H1 (cell line): ENCODE measurements around the gene ERCC6. TPM values are rescaled to one million over a fixed set of nuclear protein-coding genes. Genes with fewer than 3 reads are reported as not detected.

Experiments
- CTCF ChIA-PET: fragments of 300-600 bp; sonication (Branson Sonifier 250); formaldehyde crosslinking; loops from one replicate; lab custom pipeline; 2021; ENCODE audit not compliant: partially characterized antibody; lab: Charles Lee
- POLR2A ChIA-PET: fragments of 300-600 bp; sonication (Branson Sonifier 250); formaldehyde crosslinking; loops from one replicate; lab custom pipeline; 2021; ENCODE audit warnings: inconsistent platforms; ENCODE audit not compliant: partially characterized antibody; lab: Charles Lee
- DNase-seq, 2 experiments: peaks; one replicate each; pipeline versions ENCODE4 v3.0.0 to v3.0.0-alpha.2; 2010 to 2022; ENCODE audit warnings: low spot score in 2 of 2, low read depth in 1 of 2, mixed read lengths in 1 of 2
- FAIRE-seq: peaks from 2 replicates; lab custom pipeline; 2011; peaks lifted over from hg19 to GRCh38; lab: Jason Lieb, UNC
- H2AFZ ChIP-seq: 2 replicates; pipeline ENCODE4 v1.8.1; 2012; ENCODE audit warnings: low read length, inconsistent platforms
- H2AK5ac ChIP-seq: 2 replicates; pipeline ENCODE4 v1.6.1; 2013; ENCODE audit warnings: low read depth, low read length
- H2BK120ac ChIP-seq: replicated peaks from 2 replicates; pipeline ENCODE3; 2013; ENCODE audit warnings: low read depth, low read length, inconsistent platforms
- H2BK12ac ChIP-seq: 2 replicates; pipeline ENCODE4 v1.6.1; 2013; ENCODE audit warnings: low read depth, low read length
- H2BK15ac ChIP-seq: 2 replicates; pipeline ENCODE4 v1.6.1; 2013; ENCODE audit warnings: low read length
- H2BK20ac ChIP-seq: 2 replicates; pipeline ENCODE4 v1.6.1; 2013; ENCODE audit warnings: low read length
- H2BK5ac ChIP-seq: 2 replicates; pipeline ENCODE4 v1.6.1; 2013; ENCODE audit warnings: low read depth, low read length
- H3K14ac ChIP-seq: 2 replicates; pipeline ENCODE4 v1.6.1; 2013; ENCODE audit warnings: inconsistent platforms; ENCODE audit not compliant: insufficient read length
- H3K18ac ChIP-seq: 2 replicates; pipeline ENCODE4 v1.6.1; 2013; ENCODE audit warnings: low read length; ENCODE audit errors: extremely low read depth
- H3K23ac ChIP-seq: 2 replicates; pipeline ENCODE4 v1.6.1; 2013; ENCODE audit warnings: inconsistent platforms; ENCODE audit not compliant: insufficient read length
- H3K23me2 ChIP-seq: 2 replicates; pipeline ENCODE4 v1.6.1; 2013; ENCODE audit warnings: low read depth, low read length
- H3K27ac ChIP-seq: 2 replicates; pipeline ENCODE4 v1.6.1; 2011; ENCODE audit warnings: low read depth, low read length, inconsistent platforms
- H3K27me3 ChIP-seq, 4 experiments: replicated peaks in 1 of 4; 1 replicate in 1 of 4; 2 replicates in 3 of 4; pipeline versions ENCODE4 v1.6.1 to v1.8.1; 2011 to 2013; ENCODE audit warnings: low read length in 3 of 4, mild to moderate bottlenecking in 3 of 4, inconsistent platforms in 2 of 4, mixed read lengths in 2 of 4, moderate library complexity in 1 of 4; ENCODE audit not compliant: control insufficient read depth in 3 of 4, insufficient read depth in 3 of 4; ENCODE audit errors: extremely low read depth in 1 of 4
- H3K36me3 ChIP-seq, 4 experiments: 2 replicates each; pipeline versions ENCODE4 v1.6.1 to v1.8.1; 2011 to 2013; ENCODE audit warnings: mild to moderate bottlenecking in 4 of 4, low read length in 3 of 4, moderate library complexity in 2 of 4, control low read depth in 1 of 4, inconsistent platforms in 1 of 4; ENCODE audit not compliant: insufficient read depth in 4 of 4, control insufficient read depth in 2 of 4
- H3K4ac ChIP-seq: replicated peaks from 2 replicates; pipeline ENCODE3; 2013; ENCODE audit warnings: low read length, low read depth, mixed read lengths, inconsistent platforms; ENCODE audit not compliant: insufficient read length
- H3K4me1 ChIP-seq, 4 experiments: replicated peaks in 1 of 4; 1 replicate in 1 of 4; 2 replicates in 3 of 4; pipeline versions ENCODE4 v1.6.1 to v1.8.1; 2011 to 2013; ENCODE audit warnings: low read length in 3 of 4, inconsistent platforms in 2 of 4, mixed read lengths in 1 of 4; ENCODE audit not compliant: insufficient read depth in 4 of 4, control insufficient read depth in 3 of 4
- H3K4me2 ChIP-seq, 2 experiments: 2 replicates each; pipeline versions ENCODE4 v1.6.1 to v1.8.1; 2011 to 2013; ENCODE audit warnings: low read depth in 2 of 2, low read length in 2 of 2, control low read depth in 1 of 2, inconsistent platforms in 1 of 2, mild to moderate bottlenecking in 1 of 2; ENCODE audit not compliant: insufficient read depth in 1 of 2
- H3K4me3 ChIP-seq, 4 experiments: fragments of 200-600, 300-600 bp in 1 of 4; sonication (generic), shearing (Covaris generic), sonication (Bioruptor Twin) in 1 of 4; 2 replicates each; pipeline versions ENCODE4 v1.5.1 to v1.8.1; 2011 to 2016; ENCODE audit warnings: low read length in 4 of 4, low read depth in 3 of 4, control low read depth in 2 of 4, inconsistent platforms in 2 of 4, mild to moderate bottlenecking in 2 of 4, mixed read lengths in 1 of 4, moderate library complexity in 1 of 4; ENCODE audit not compliant: insufficient read depth in 2 of 4; ENCODE audit errors: extremely low read depth in 1 of 4
- H3K56ac ChIP-seq: replicated peaks from 2 replicates; pipeline ENCODE3; 2013; ENCODE audit warnings: low read depth, mild to moderate bottlenecking, mixed read lengths, low read length, inconsistent platforms; ENCODE audit not compliant: insufficient read length
- H3K79me1 ChIP-seq: 2 replicates; pipeline ENCODE4 v1.6.1; 2013; ENCODE audit warnings: low read depth, low read length, control low read depth
- H3K79me2 ChIP-seq, 2 experiments: 2 replicates each; pipeline versions ENCODE4 v1.6.1 to v1.8.1; 2012 to 2013; ENCODE audit warnings: low read length in 2 of 2, mild to moderate bottlenecking in 2 of 2, inconsistent platforms in 1 of 2; ENCODE audit not compliant: insufficient read depth in 2 of 2, control insufficient read depth in 1 of 2
- H3K9ac ChIP-seq, 4 experiments: replicated peaks in 1 of 4; 1 replicate in 1 of 4; 2 replicates in 3 of 4; pipeline versions ENCODE4 v1.6.1 to v1.8.1; 2011 to 2013; ENCODE audit warnings: low read depth in 3 of 4, low read length in 3 of 4, control low read depth in 2 of 4, mild to moderate bottlenecking in 2 of 4, moderate library complexity in 2 of 4, inconsistent platforms in 1 of 4; ENCODE audit errors: extremely low read depth in 1 of 4
- H3K9me3 ChIP-seq, 2 experiments: 2 replicates each; pipeline versions ENCODE4 v1.6.1 to v1.8.1; 2012 to 2013; ENCODE audit warnings: mild to moderate bottlenecking in 2 of 2, moderate library complexity in 2 of 2, control low read depth in 1 of 2, inconsistent platforms in 1 of 2, low read depth in 1 of 2, low read length in 1 of 2, mixed read lengths in 1 of 2; ENCODE audit not compliant: insufficient read depth in 2 of 2
- H4K20me1 ChIP-seq, 2 experiments: replicated peaks in 1 of 2; 2 replicates each; pipeline versions ENCODE3 to v1.8.1; 2011 to 2013; ENCODE audit warnings: inconsistent platforms in 2 of 2, low read length in 2 of 2, mild to moderate bottlenecking in 1 of 2; ENCODE audit not compliant: insufficient read depth in 2 of 2, control insufficient read depth in 1 of 2
- H4K5ac ChIP-seq: 2 replicates; pipeline ENCODE4 v1.6.1; 2013; ENCODE audit warnings: low read length, low read depth, mixed read lengths, inconsistent platforms; ENCODE audit not compliant: insufficient read length
- H4K8ac ChIP-seq: 2 replicates; pipeline ENCODE4 v1.8.0; 2013; ENCODE audit warnings: mild to moderate bottlenecking, moderate library complexity, low read length, inconsistent platforms; ENCODE audit not compliant: insufficient read depth; ENCODE audit errors: extremely low read depth
- H4K91ac ChIP-seq: replicated peaks from 2 replicates; pipeline ENCODE3; 2013; ENCODE audit warnings: low read length, mixed read lengths, inconsistent platforms; ENCODE audit not compliant: insufficient read length
- CBX5 ChIP-seq: fragments of 300-800, 300-1000 bp; sonication (generic); IDR thresholded peaks from 2 replicates; pipeline ENCODE4 v1.7.1; 2016; ENCODE audit warnings: antibody characterized with exemption, low read length, low read depth
- E2F6 ChIP-seq: IDR thresholded peaks from 2 replicates; pipeline ENCODE4 v1.6.1; 2012; ENCODE audit warnings: inconsistent platforms
- EZH2 ChIP-seq: fragments of 200-600 bp; sonication (generic); IDR thresholded peaks from 2 replicates; pipeline ENCODE4 v1.7.1; 2012; ENCODE audit warnings: low read depth, mild to moderate bottlenecking, moderate library complexity, low read length, inconsistent platforms; ENCODE audit not compliant: severe bottlenecking
- JUND ChIP-seq: IDR thresholded peaks from 2 replicates; pipeline ENCODE4 v1.6.1; 2011; ENCODE audit warnings: mild to moderate bottlenecking, improper control_type of control experiment, low read length
- RNF2 ChIP-seq: fragments of 200-900, 300-1000 bp; sonication (generic); IDR thresholded peaks from 2 replicates; pipeline ENCODE4 v1.7.1; 2016; ENCODE audit warnings: borderline replicate concordance, low read depth, mild to moderate bottlenecking, antibody characterized with exemption, low read length; ENCODE audit not compliant: poor library complexity, severe bottlenecking; ENCODE audit errors: missing control alignments
- SUZ12 ChIP-seq: fragments of 200-600 bp; sonication (generic); IDR thresholded peaks from 2 replicates; pipeline ENCODE4 v1.6.1; 2012; ENCODE audit warnings: mild to moderate bottlenecking, inconsistent platforms, low read length, moderate library complexity, mixed read lengths
- TAF7 ChIP-seq: optimal IDR thresholded peaks from 2 replicates; pipeline ENCODE3; 2011; ENCODE audit warnings: low read depth, mild to moderate bottlenecking, inconsistent platforms, low read length, moderate library complexity, borderline replicate concordance
- TCF12 ChIP-seq: IDR thresholded peaks from 2 replicates; pipeline ENCODE4 v1.6.1; 2011; ENCODE audit warnings: low read depth, mild to moderate bottlenecking, low read length
- ZNF274 ChIP-seq: IDR thresholded peaks from 2 replicates; pipeline ENCODE4 v1.7.0; 2012; ENCODE audit warnings: low read length, borderline replicate concordance; ENCODE audit errors: extremely low read depth
- WGBS, 2 experiments: shearing (Covaris generic) in 1 of 2; methylation state at CpG; one replicate each; pipeline versions ENCODE4 v1.1.6 to v1.1.7; 2013 to 2015; ENCODE audit warnings: low lambda C conversion rate in 2 of 2, mixed read lengths in 2 of 2, inconsistent platforms in 1 of 2, low coverage in 1 of 2, missing lambda C conversion rate in 1 of 2; ENCODE audit not compliant: insufficient replicate concordance in 2 of 2, insufficient coverage in 1 of 2, insufficient read length in 1 of 2; ENCODE audit errors: extremely low coverage in 1 of 2, missing lambda C conversion rate in 1 of 2; 5-methylcytosine and 5-hydroxymethylcytosine counted together
- polyA plus RNA-seq, 7 experiments: library from polyadenylated mRNA; depleted of rRNA in 3 of 7; stranded (reverse) in 5 of 7; unstranded in 2 of 7; fragments of >200 nt in 5 of 7; fragments of 200-250 nt in 2 of 7; gene quantifications; 1 replicate in 5 of 7; 2 replicates in 1 of 7; 4 replicates in 1 of 7; pipeline versions ENCODE4 v1.2.1 to v1.2.3, GENCODE V29; 2011 to 2013; ENCODE audit warnings: missing spikeins in 2 of 7, mixed read lengths in 2 of 7
- total RNA-seq: library from RNA; stranded (reverse); fragmentation: NEBNext Ultra II Directional; extraction: Animal tissue kit (Norgen Biotek cat#: 25700); gene quantifications from 2 replicates; pipeline ENCODE4 v1.2.1, GENCODE V29; 2021

Gene ERCC6
- total and polyA plus RNA-seq, 2 of the 8 experiments (the other 6 are each of a cell fraction or from before 2014, with no cell fraction given), result 4.1 to 11.9 TPM

- Histone ChIP-seq H2BK120ac (no peak overlapping the region), H3K9ac (no peak overlapping the region), H3K18ac (no peak overlapping the region), H3K23me2 (no peaks in the 10 kb centered on the region; the same call in 1 of the 2 replicates), H4K8ac (no peak overlapping the region), H3K23ac (no peak overlapping the region), H3K56ac (no peak overlapping the region), H3K4me1 (no peaks in the 10 kb centered on the region; a peak in 3 of 7 replicates), H3K27me3 (0 out of 7 replicates have a peak, but pooled peaks cover 0 to 3% (median 0%) of the 10 kb centered on the region in 4 experiments), H2BK15ac (no peak overlapping the region), H4K5ac (no peak overlapping the region), H2AK5ac (no peak overlapping the region), H2BK12ac (no peak overlapping the region), H3K79me1 (no peaks in the 10 kb centered on the region), H3K4me2 (no peak overlapping the region), H3K14ac (no peak overlapping the region), H2BK5ac (no peak overlapping the region), H3K4ac (no peak overlapping the region), H4K91ac (no peak overlapping the region), H2BK20ac (no peak overlapping the region), H3K36me3 (no peaks in the 10 kb centered on the region), H3K4me3 (no peak overlapping the region), H3K9me3 (no peaks in the 10 kb centered on the region; a peak in 2 of 4 replicates), H3K79me2 (no peaks in the 10 kb centered on the region), H2AFZ (no peak overlapping the region), H3K27ac (no peak overlapping the region), H4K20me1 (no peaks in the 10 kb centered on the region)
- ChIA-PET POLR2A (no interaction called here), CTCF (no interaction called here)
- TF ChIP-seq RNF2 (no peak), EZH2 (no peak), JUND (no peak), TCF12 (no peak), TAF7 (no peak), CBX5 (no peak), ZNF274 (no peak), E2F6 (no peak), SUZ12 (no peak)
- 81% methylated on average over 2 of the region's 2 CpGs; no CpG with 5 or more reads in 1 of the 2 experiments for WGBS, 2 experiments
- FAIRE-seq, result no peak
- no peak for DNase-seq
Observed at GRCh38 chr10:49557681-49558080, 18.8 kb upstream of the ERCC6 start.
